Astrocyte (in vitro differentiated cells and primary cell): Measurements from ENCODE around the gene DTNB. TPM values are rescaled to one million over a fixed set of nuclear protein-coding genes. Genes with fewer than 3 reads are reported as not detected.

Experiments used
- DNase-seq: peaks from one replicate; pipeline ENCODE4 v3.0.0-alpha.2; 2010; ENCODE audit warnings: low read depth
- FAIRE-seq: peaks from 2 replicates; lab custom pipeline; 2011; peaks lifted over from hg19 to GRCh38; lab: Jason Lieb, UNC
- H2AFZ ChIP-seq: 2 replicates; pipeline ENCODE4 v1.6.0; 2012; ENCODE audit warnings: low read depth, low read length, inconsistent platforms
- H3K27ac ChIP-seq: 2 replicates; pipeline ENCODE4 v1.5.1; 2011; ENCODE audit warnings: low read depth, low read length, inconsistent platforms
- H3K27me3 ChIP-seq: 2 replicates; pipeline ENCODE4 v1.6.0; 2011; ENCODE audit warnings: low read length, inconsistent platforms; ENCODE audit not compliant: insufficient read depth
- H3K36me3 ChIP-seq: 2 replicates; pipeline ENCODE4 v1.5.1; 2011; ENCODE audit warnings: low read length, inconsistent platforms; ENCODE audit not compliant: insufficient read depth
- H3K4me1 ChIP-seq: 2 replicates; pipeline ENCODE4 v1.5.1; 2011; ENCODE audit warnings: low read length, inconsistent platforms; ENCODE audit not compliant: insufficient read depth
- H3K4me2 ChIP-seq: 2 replicates; pipeline ENCODE4 v1.6.0; 2012; ENCODE audit warnings: low read length, inconsistent platforms
- H3K4me3 ChIP-seq: 2 replicates; pipeline ENCODE4 v1.5.1; 2011; ENCODE audit warnings: low read depth, mild to moderate bottlenecking, low read length, inconsistent platforms; ENCODE audit not compliant: insufficient read depth
- H3K79me2 ChIP-seq: 2 replicates; pipeline ENCODE4 v1.6.0; 2012; ENCODE audit warnings: mild to moderate bottlenecking, low read length, inconsistent platforms; ENCODE audit not compliant: insufficient read depth
- H3K9ac ChIP-seq: 2 replicates; pipeline ENCODE4 v1.6.0; 2012; ENCODE audit warnings: mild to moderate bottlenecking, low read length, inconsistent platforms
- H3K9me3 ChIP-seq: 2 replicates; pipeline ENCODE4 v1.5.1; 2012; ENCODE audit warnings: low read depth, mild to moderate bottlenecking, low read length, inconsistent platforms; ENCODE audit not compliant: insufficient read depth
- H4K20me1 ChIP-seq: 2 replicates; pipeline ENCODE4 v1.6.0; 2012; ENCODE audit warnings: low read length, inconsistent platforms; ENCODE audit not compliant: insufficient read depth
- H3K27ac Mint-ChIP-seq: one replicate; pipeline ENCODE4 v1.8.0; 2021; ENCODE audit warnings: mild to moderate bottlenecking, mixed read lengths; ENCODE audit not compliant: unreplicated experiment
- H3K27me3 Mint-ChIP-seq: one replicate; pipeline ENCODE4 v1.8.0; 2021; ENCODE audit warnings: low read depth, mixed read lengths; ENCODE audit not compliant: unreplicated experiment
- H3K36me3 Mint-ChIP-seq: one replicate; pipeline ENCODE4 v1.8.0; 2021; ENCODE audit warnings: low read depth, mixed read lengths; ENCODE audit not compliant: unreplicated experiment
- H3K4me1 Mint-ChIP-seq: one replicate; pipeline ENCODE4 v1.8.0; 2021; ENCODE audit warnings: low read depth, mixed read lengths; ENCODE audit not compliant: unreplicated experiment
- H3K4me3 Mint-ChIP-seq: one replicate; pipeline ENCODE4 v1.8.0; 2021; ENCODE audit warnings: mild to moderate bottlenecking, moderate library complexity, mixed read lengths; ENCODE audit not compliant: unreplicated experiment
- H3K9me3 Mint-ChIP-seq: one replicate; pipeline ENCODE4 v1.8.0; 2021; ENCODE audit warnings: mild to moderate bottlenecking, mixed read lengths; ENCODE audit not compliant: unreplicated experiment
- CTCF ChIP-seq: IDR thresholded peaks from 2 replicates; pipeline ENCODE4 v1.5.1; 2011; ENCODE audit warnings: low read depth, mild to moderate bottlenecking, inconsistent platforms, low read length, moderate library complexity; ENCODE audit not compliant: insufficient read depth
- EZH2 ChIP-seq: IDR thresholded peaks from 2 replicates; pipeline ENCODE4 v1.6.1; 2012; ENCODE audit warnings: mild to moderate bottlenecking, low read length, inconsistent platforms; ENCODE audit not compliant: insufficient read depth
- total RNA-seq: library from RNA; stranded (reverse); gene quantifications from 2 replicates; pipeline ENCODE4 v1.2.1, GENCODE V29; 2021

DTNB gene
- total RNA-seq, 1 donor from 2014 or later, result 5.1 TPM

DNA sequence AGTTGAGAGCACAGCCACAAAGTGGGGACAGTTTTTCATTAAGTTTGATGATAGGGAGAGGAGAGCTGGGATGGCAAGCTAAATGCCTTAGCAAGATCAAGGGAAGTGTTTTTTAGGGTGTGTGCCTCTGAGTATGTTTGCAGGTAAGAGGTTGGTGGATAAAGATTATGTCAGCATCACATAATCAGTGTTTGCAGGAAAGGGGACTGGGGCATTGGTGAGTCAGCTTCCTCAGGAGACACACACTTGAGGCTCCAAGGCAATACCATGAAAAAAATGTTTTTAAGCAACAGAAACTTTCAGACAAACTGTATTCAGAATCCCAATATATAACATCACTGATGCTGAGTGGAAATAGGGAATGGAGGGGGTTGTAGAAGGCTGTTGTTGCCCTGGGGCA, 25.4 kb upstream of the DTNB start:
- no peaks in the 10 kb centered on the region for H3K9me3 ChIP-seq
- H3K4me1 ChIP-seq, result peaks cover 15% of the 10 kb centered on the region
- FAIRE-seq (no peak), DNase-seq (peak; percentile 50)
- no peaks in the 10 kb centered on the region for H4K20me1 ChIP-seq
- H3K4me1 Mint-ChIP-seq, result no peaks in the 10 kb centered on the region
- no peak overlapping the region for H2AFZ ChIP-seq
- H3K9ac ChIP-seq, result no peak overlapping the region
- peaks cover 4% of the 10 kb centered on the region for H3K27me3 Mint-ChIP-seq
- H3K4me3 Mint-ChIP-seq, result no peak overlapping the region
- no peaks in the 10 kb centered on the region for H3K9me3 Mint-ChIP-seq
- no peak overlapping the region for H3K27ac ChIP-seq
- no peaks in the 10 kb centered on the region for H3K36me3 ChIP-seq
- H3K4me3 ChIP-seq, result no peak overlapping the region
- no peaks in the 10 kb centered on the region for H3K36me3 Mint-ChIP-seq
- peak overlapping the region; percentile 57 for H3K4me2 ChIP-seq
- peaks cover 9% of the 10 kb centered on the region for H3K27me3 ChIP-seq
- H3K27ac Mint-ChIP-seq, result no peak overlapping the region
- H3K79me2 ChIP-seq, result no peaks in the 10 kb centered on the region
- TF ChIP-seq EZH2 (no peak), CTCF (no peak)

DNA sequence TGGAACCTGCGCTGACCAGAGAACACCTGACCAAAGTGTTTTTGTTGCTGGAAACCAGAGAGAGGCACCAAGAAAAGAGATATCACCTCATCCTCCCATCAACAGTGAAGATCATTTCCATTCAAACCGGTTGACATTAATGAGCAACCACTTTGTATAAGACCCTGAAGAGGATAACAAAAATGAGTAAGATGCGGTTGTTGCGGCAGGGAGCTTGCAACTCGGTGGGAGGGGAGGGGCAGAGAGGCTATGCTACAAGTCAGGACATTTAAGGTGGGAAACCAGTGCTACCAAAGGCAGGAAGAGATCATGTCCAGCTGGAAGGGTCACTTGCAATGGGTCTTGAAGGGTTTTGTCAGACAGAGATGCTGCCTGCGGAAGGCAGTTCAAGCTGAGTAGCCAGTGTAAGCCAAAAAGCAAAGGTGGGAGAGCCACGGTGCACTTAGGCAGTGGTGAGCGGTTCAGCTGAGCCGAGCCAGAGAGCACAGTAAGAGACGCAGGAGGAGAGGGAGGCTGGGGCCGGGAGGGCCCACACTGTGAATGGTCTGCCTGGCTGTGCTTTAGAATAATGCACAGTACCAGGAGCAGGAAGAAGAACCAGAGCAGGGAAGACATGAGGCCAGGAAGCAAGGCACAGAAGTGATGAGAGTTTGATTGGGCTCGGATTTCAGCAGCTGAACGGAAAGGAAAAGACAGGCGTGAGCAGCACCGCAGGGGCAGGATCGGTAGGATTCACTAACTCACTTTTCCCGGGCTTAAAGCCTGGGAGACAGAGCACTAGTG, 24.4 kb upstream of the DTNB start:
- Histone ChIP-seq H3K36me3 (no peaks in the 10 kb centered on the region), H3K4me3 (no peak overlapping the region), H3K4me2 (peak overlapping the region; percentile 57), H3K9me3 (no peaks in the 10 kb centered on the region), H3K79me2 (no peaks in the 10 kb centered on the region), H2AFZ (peak overlapping the region; percentile 53), H3K4me1 (peaks cover 15% of the 10 kb centered on the region), H3K9ac (no peak overlapping the region), H4K20me1 (no peaks in the 10 kb centered on the region), H3K27ac (no peak overlapping the region), H3K27me3 (peaks cover 9% of the 10 kb centered on the region)
- Mint-ChIP-seq H3K4me3 (no peak overlapping the region), H3K36me3 (no peaks in the 10 kb centered on the region), H3K27me3 (peaks cover 4% of the 10 kb centered on the region), H3K4me1 (no peaks in the 10 kb centered on the region), H3K9me3 (no peaks in the 10 kb centered on the region), H3K27ac (no peak overlapping the region)
- no peak for FAIRE-seq
- no peak for TF ChIP-seq EZH2
- TF ChIP-seq CTCF, result no peak
- DNase-seq, result no peak
